ENCODE data around the gene CRY2.
A peak's percentile ranks its signal among the peaks of the same experiment; 100 is the strongest.
"Not testable (repeated sequence)": the region's sequence is repeated elsewhere in the genome, so short reads cannot be mapped to it uniquely, and the experiment has no call there.

The CRY2 gene

DNA sequence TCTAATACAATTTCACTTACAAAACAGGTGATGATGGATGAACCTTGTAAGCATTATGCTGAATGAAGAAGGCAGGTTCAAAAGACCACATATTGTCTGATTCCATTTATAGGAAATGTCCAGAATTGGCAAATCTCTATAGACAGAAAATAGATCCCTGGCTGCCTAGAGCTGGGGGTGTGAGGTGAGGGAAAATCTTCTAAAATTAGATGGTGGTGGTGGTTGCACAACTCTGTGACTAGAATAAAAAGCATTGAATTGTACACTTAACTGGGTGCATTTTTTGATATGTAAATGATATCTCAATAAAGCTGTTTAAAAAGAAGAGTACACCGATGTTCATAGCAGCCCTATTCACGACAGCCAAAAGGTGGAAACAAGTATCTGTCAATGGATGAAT, 16.7 kb upstream of the CRY2 start:
- no peak for DNase-seq (ENCODE audit: low read depth, low spot score)
- Histone ChIP-seq H3K9me3 (ENCODE audit: control insufficient read depth, insufficient read depth, low read length) (no peaks in the 10 kb centered on the region), H3K27me3 (ENCODE audit: control insufficient read depth, insufficient read depth, low read length) (no peaks in the 10 kb centered on the region), H3K4me1 (ENCODE audit: control insufficient read depth, insufficient read depth, low read length) (no peaks in the 10 kb centered on the region), H3K4me3 (ENCODE audit: low read length) (no peak overlapping the region), H3K36me3 (ENCODE audit: control insufficient read depth, insufficient read depth, low read length) (no peaks in the 10 kb centered on the region), H3K27ac (ENCODE audit: low read length) (no peak overlapping the region)
- WGBS (ENCODE audit: insufficient coverage, insufficient read length): no CpG with 5 or more reads among the region's 2 CpGs

GRCh38 chr11:45832811-45833441, 14.3 kb upstream of the CRY2 start:
- no peaks in the 10 kb centered on the region for H3K36me3 ChIP-seq (ENCODE audit: control insufficient read depth, insufficient read depth, low read length)
- no CpG with 5 or more reads among the region's 9 CpGs for WGBS (ENCODE audit: insufficient coverage, insufficient read length)

GRCh38 chr11:45833761-45834160, 13.5 kb upstream of the CRY2 start:
- no CpG with 5 or more reads among the region's 3 CpGs for WGBS (ENCODE audit: insufficient coverage, insufficient read length)
- H3K27me3 ChIP-seq (ENCODE audit: control insufficient read depth, insufficient read depth, low read length): no peaks in the 10 kb centered on the region
- no peak for DNase-seq (ENCODE audit: low read depth, low spot score)
- no peaks in the 10 kb centered on the region for H3K36me3 ChIP-seq (ENCODE audit: control insufficient read depth, insufficient read depth, low read length)
- H3K4me1 ChIP-seq (ENCODE audit: control insufficient read depth, insufficient read depth, low read length): no peaks in the 10 kb centered on the region
- H3K27ac ChIP-seq (ENCODE audit: low read length): no peak overlapping the region
- H3K4me3 ChIP-seq (ENCODE audit: low read length): no peak overlapping the region
- H3K9me3 ChIP-seq (ENCODE audit: control insufficient read depth, insufficient read depth, low read length): no peaks in the 10 kb centered on the region

More at GRCh38 chr11:45832811-45833441, 14.3 kb upstream of the CRY2 start:
- DNase-seq (ENCODE audit: low read depth, low spot score): no peak
- no peaks in the 10 kb centered on the region for H3K4me1 ChIP-seq (ENCODE audit: control insufficient read depth, insufficient read depth, low read length)
- no peaks in the 10 kb centered on the region for H3K9me3 ChIP-seq (ENCODE audit: control insufficient read depth, insufficient read depth, low read length)
- no peak overlapping the region for H3K4me3 ChIP-seq (ENCODE audit: low read length)
- no peaks in the 10 kb centered on the region for H3K27me3 ChIP-seq (ENCODE audit: control insufficient read depth, insufficient read depth, low read length)
- H3K27ac ChIP-seq (ENCODE audit: low read length): no peak overlapping the region

DNA sequence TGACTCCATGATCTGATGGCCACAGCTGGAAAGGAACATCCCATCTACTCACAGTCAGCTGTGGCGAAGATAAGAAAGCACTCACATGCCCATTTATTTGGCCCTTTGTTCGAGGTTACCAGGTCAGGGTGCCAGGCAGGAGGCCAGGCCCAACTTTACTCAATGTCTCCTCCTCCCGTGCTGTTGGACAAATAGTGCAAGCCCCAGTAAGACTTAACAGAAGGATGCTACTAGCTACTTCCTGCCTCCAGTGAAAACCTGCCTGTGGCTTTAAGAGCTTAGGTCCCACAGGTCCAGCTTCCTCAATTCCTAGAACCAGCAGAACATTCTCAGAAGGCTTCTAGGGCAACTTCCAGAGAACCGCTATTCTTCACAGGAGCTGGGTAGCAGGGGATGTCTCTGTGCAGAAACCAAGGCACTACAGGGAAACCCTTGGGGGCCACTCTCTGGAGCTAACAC, 12.9 kb upstream of the CRY2 start:
- Histone ChIP-seq H3K4me1 (ENCODE audit: control insufficient read depth, insufficient read depth, low read length) (no peaks in the 10 kb centered on the region), H3K27ac (ENCODE audit: low read length) (no peak overlapping the region), H3K4me3 (ENCODE audit: low read length) (no peak overlapping the region), H3K36me3 (ENCODE audit: control insufficient read depth, insufficient read depth, low read length) (no peaks in the 10 kb centered on the region), H3K27me3 (ENCODE audit: control insufficient read depth, insufficient read depth, low read length) (no peaks in the 10 kb centered on the region), H3K9me3 (ENCODE audit: control insufficient read depth, insufficient read depth, low read length) (no peaks in the 10 kb centered on the region)
- DNase-seq (ENCODE audit: low read depth, low spot score): no peak
- no CpG with 5 or more reads among the region's 4 CpGs for WGBS (ENCODE audit: insufficient coverage, insufficient read length)

GRCh38 chr11:45839204-45839603, 8.1 kb upstream of the CRY2 start:
- DNase-seq (ENCODE audit: low read depth, low spot score): no peak
- no peaks in the 10 kb centered on the region for H3K27me3 ChIP-seq (ENCODE audit: control insufficient read depth, insufficient read depth, low read length)
- H3K27ac ChIP-seq (ENCODE audit: low read length): no peak overlapping the region
- H3K9me3 ChIP-seq (ENCODE audit: control insufficient read depth, insufficient read depth, low read length): no peaks in the 10 kb centered on the region
- no peak overlapping the region for H3K4me3 ChIP-seq (ENCODE audit: low read length)
- no CpG with 5 or more reads among the region's 6 CpGs for WGBS (ENCODE audit: insufficient coverage, insufficient read length)
- no peaks in the 10 kb centered on the region; the same call in 1 of the 2 replicates for H3K4me1 ChIP-seq (ENCODE audit: control insufficient read depth, insufficient read depth, low read length)
- H3K36me3 ChIP-seq (ENCODE audit: control insufficient read depth, insufficient read depth, low read length): no peaks in the 10 kb centered on the region

- H3K36me3 ChIP-seq (ENCODE audit: control insufficient read depth, insufficient read depth, low read length); H3K4me3 ChIP-seq (ENCODE audit: low read length); H3K9me3 ChIP-seq (ENCODE audit: control insufficient read depth, insufficient read depth, low read length); DNase-seq (ENCODE audit: low read depth, low spot score); H3K27ac ChIP-seq (ENCODE audit: low read length); H3K27me3 ChIP-seq (ENCODE audit: control insufficient read depth, insufficient read depth, low read length); H3K4me1 ChIP-seq (ENCODE audit: control insufficient read depth, insufficient read depth, low read length): not testable (repeated sequence)
- no CpG with 5 or more reads among the region's 13 CpGs for WGBS (ENCODE audit: insufficient coverage, insufficient read length)
These were observed 7.0 kb upstream of the CRY2 start for GRCh38 chr11:45840251-45840650.

DNA sequence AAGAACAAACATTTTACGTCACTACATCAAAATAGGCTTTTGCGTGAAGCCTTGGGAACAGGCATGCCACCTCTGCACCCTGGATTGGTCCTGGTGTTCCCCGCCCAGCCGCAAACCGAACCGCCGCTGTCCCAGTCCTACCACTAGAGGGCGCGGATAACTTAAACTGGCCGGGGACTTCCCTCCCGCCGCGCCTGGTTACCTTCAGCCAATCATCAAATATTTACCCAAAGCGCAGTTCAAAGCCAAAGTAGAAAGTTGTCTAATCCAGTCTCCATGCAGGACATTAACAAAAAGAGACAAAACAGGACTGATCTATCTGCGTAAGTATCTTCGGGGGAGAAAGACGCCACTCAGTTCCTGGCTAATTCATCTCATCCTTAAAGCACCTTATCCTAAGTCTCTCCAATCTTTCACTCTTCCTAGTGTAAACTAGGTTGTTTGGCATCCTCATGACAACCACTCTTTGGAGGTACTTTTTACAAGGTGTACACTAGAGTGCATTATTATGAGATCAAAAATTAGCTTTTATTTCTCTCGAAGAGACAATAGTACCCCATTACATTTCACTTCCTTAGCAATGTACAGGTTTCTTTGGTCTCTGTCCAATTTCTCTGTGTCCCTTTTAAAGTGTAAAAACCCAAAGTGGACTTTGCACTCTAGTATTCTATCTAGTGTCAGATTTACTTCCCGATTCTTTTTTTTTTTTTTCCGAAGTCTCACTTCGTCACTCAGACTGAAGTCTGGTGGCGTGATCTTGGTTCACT, 3.9 kb upstream of the CRY2 start:
- no peaks in the 10 kb centered on the region for H3K36me3 ChIP-seq (ENCODE audit: control insufficient read depth, insufficient read depth, low read length)
- no peaks in the 10 kb centered on the region for H3K9me3 ChIP-seq (ENCODE audit: control insufficient read depth, insufficient read depth, low read length)
- no peak overlapping the region for H3K27ac ChIP-seq (ENCODE audit: low read length)
- peak; percentile 50 for DNase-seq (ENCODE audit: low read depth, low spot score)
- no CpG with 5 or more reads among the region's 22 CpGs for WGBS (ENCODE audit: insufficient coverage, insufficient read length)
- H3K4me1 ChIP-seq (ENCODE audit: control insufficient read depth, insufficient read depth, low read length): peaks cover 2% of the 10 kb centered on the region; the same call in 1 of the 2 replicates
- H3K4me3 ChIP-seq (ENCODE audit: low read length): no peak overlapping the region
- H3K27me3 ChIP-seq (ENCODE audit: control insufficient read depth, insufficient read depth, low read length): peaks cover 4% of the 10 kb centered on the region; the same call in 1 of the 2 replicates

DNA sequence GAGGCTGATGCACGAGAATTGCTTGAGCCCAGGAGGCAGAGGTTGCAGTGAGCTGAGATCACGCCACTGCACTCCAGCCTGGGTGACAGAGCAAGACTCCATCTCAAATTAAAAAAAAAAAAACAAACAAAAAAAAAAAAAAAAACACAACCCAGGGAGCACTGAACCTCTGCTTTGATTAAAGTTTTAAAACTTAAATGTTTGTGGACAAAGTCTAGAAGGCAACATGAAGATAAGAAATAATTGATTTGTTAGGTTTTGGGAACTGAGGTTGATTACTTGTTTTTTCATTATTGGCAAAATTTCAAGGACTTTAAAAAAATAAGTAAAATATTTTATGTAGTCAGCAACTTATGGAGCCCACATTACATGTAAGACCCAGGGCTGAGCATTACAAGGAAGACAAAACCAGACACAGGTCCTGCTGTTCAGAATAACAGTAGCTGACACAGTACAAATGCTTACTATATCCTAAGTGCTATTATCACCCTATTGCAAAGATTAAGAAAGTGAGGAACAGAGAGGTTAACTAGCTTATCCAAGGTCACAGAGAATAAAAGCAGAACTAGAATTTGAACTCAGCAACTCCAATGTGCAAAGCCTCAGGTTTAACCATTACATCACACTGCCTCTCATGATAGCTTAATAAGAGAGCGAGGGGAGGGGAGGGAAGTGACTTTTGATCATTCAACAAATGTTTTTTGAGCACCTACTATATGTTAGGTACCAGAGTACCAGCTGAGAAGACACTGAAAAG, 2.3 kb upstream of the CRY2 start:
- no peak for DNase-seq (ENCODE audit: low read depth, low spot score)
- H3K27ac ChIP-seq (ENCODE audit: low read length): no peak overlapping the region
- peaks cover 2% of the 10 kb centered on the region; the same call in 1 of the 2 replicates for H3K4me1 ChIP-seq (ENCODE audit: control insufficient read depth, insufficient read depth, low read length)
- no peak overlapping the region for H3K4me3 ChIP-seq (ENCODE audit: low read length)
- H3K36me3 ChIP-seq (ENCODE audit: control insufficient read depth, insufficient read depth, low read length): no peaks in the 10 kb centered on the region
- peaks cover 4% of the 10 kb centered on the region; the same call in 1 of the 2 replicates for H3K27me3 ChIP-seq (ENCODE audit: control insufficient read depth, insufficient read depth, low read length)
- no CpG with 5 or more reads among the region's 3 CpGs for WGBS (ENCODE audit: insufficient coverage, insufficient read length)
- no peaks in the 10 kb centered on the region for H3K9me3 ChIP-seq (ENCODE audit: control insufficient read depth, insufficient read depth, low read length)

DNA sequence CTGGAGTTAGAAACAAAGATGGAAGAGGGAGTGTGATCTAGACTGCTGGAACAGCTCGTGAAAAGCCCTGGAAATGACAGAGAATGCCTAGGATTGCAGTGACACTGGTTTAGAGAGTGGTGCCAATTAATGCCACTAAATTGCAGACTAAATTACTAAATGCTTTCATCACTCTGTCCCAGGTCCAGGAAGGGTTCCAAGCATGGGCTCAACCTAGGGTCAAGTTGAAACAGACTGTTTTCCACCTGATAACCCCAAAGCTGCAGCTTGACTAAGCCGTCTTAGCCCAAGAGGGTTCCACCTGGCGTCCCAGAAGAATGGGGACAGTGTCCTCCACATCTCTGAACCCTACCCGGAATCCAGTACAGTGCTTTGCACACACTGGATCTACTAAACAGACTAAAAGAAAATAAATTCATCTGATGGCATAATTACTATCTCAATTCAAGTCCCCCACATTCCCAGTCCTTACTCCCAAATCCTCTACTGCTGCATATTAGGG, 1.1 kb upstream of the CRY2 start:
- H3K27ac ChIP-seq (ENCODE audit: low read length): no peak overlapping the region

GRCh38 chr11:45847911-45848316, 639 bp downstream of the CRY2 start:
- DNase-seq (ENCODE audit: low read depth, low spot score): no peak
- H3K27ac ChIP-seq (ENCODE audit: low read length): no peak overlapping the region
- H3K4me1 ChIP-seq (ENCODE audit: control insufficient read depth, insufficient read depth, low read length): peaks cover 6% of the 10 kb centered on the region
- peak overlapping the region; percentile 78; the same call in 1 of the 2 replicates for H3K4me3 ChIP-seq (ENCODE audit: low read length)
- no peaks in the 10 kb centered on the region for H3K36me3 ChIP-seq (ENCODE audit: control insufficient read depth, insufficient read depth, low read length)
- peaks cover 4% of the 10 kb centered on the region; the same call in 1 of the 2 replicates for H3K27me3 ChIP-seq (ENCODE audit: control insufficient read depth, insufficient read depth, low read length)
- H3K9me3 ChIP-seq (ENCODE audit: control insufficient read depth, insufficient read depth, low read length): no peaks in the 10 kb centered on the region
- no CpG with 5 or more reads among the region's 16 CpGs for WGBS (ENCODE audit: insufficient coverage, insufficient read length)

More for the DNA sequence above, 1.1 kb upstream of the CRY2 start:
- H3K36me3 ChIP-seq (ENCODE audit: control insufficient read depth, insufficient read depth, low read length): no peaks in the 10 kb centered on the region
- no peaks in the 10 kb centered on the region for H3K9me3 ChIP-seq (ENCODE audit: control insufficient read depth, insufficient read depth, low read length)
- DNase-seq (ENCODE audit: low read depth, low spot score): no peak
- WGBS (ENCODE audit: insufficient coverage, insufficient read length): no CpG with 5 or more reads among the region's 4 CpGs
- no peak overlapping the region for H3K4me3 ChIP-seq (ENCODE audit: low read length)
- peaks cover 2% of the 10 kb centered on the region; the same call in 1 of the 2 replicates for H3K4me1 ChIP-seq (ENCODE audit: control insufficient read depth, insufficient read depth, low read length)
- H3K27me3 ChIP-seq (ENCODE audit: control insufficient read depth, insufficient read depth, low read length): peaks cover 4% of the 10 kb centered on the region; the same call in 1 of the 2 replicates
